WTC11 (cell line): ENCODE results near the gene GSC2. TPM values are rescaled to one million over a fixed set of nuclear protein-coding genes. Genes with fewer than 3 reads are reported as not detected.

Experiments
- GABPB1 ChIP-seq: sonication (generic); formaldehyde crosslinking; IDR thresholded peaks from 2 replicates; pipeline ENCODE4 v1.8.1; 2023; ENCODE audit warnings: mild to moderate bottlenecking, missing genetic modification reagents
- JUN ChIP-seq: sonication (generic); formaldehyde crosslinking; IDR thresholded peaks from 2 replicates; pipeline ENCODE4 v1.8.0; 2023; ENCODE audit warnings: mild to moderate bottlenecking, missing genetic modification reagents
- NR2C2 ChIP-seq: sonication (generic); formaldehyde crosslinking; IDR thresholded peaks from 2 replicates; pipeline ENCODE4 v1.8.0; 2022; ENCODE audit warnings: mild to moderate bottlenecking, missing genetic modification reagents
- NR3C1 ChIP-seq: sonication (generic); formaldehyde crosslinking; conservative IDR thresholded peaks from 2 replicates; pipeline ENCODE4 v1.8.1; 2023; ENCODE audit warnings: low read depth, mild to moderate bottlenecking, missing genetic modification reagents
- SOX15 ChIP-seq: fragments of 250-450 bp; sonication (Bioruptor Pico); IDR thresholded peaks from 2 replicates; pipeline ENCODE4 v1.9.0; 2021; ENCODE audit warnings: mild to moderate bottlenecking
- ZNF671 ChIP-seq: fragments of 250-450 bp; sonication (Bioruptor Pico); IDR thresholded peaks from 2 replicates; pipeline ENCODE4 v1.8.0; 2021; ENCODE audit warnings: mild to moderate bottlenecking
- total RNA-seq: library from RNA; stranded (reverse); gene quantifications from 3 replicates; pipeline ENCODE4 v1.2.3, GENCODE V29; 2021
- TF ChIP-seq, protein P1 (sequence below): sonication (generic); formaldehyde crosslinking; IDR thresholded peaks from 2 replicates; pipeline ENCODE4 v1.8.1; 2022; ENCODE audit warnings: mild to moderate bottlenecking, missing genetic modification reagents, moderate library complexity, borderline replicate concordance
- TF ChIP-seq, protein P2 (sequence below): sonication (generic); formaldehyde crosslinking; IDR thresholded peaks from 2 replicates; pipeline ENCODE4 v1.8.1; 2023; ENCODE audit warnings: mild to moderate bottlenecking, missing genetic modification reagents
- TF ChIP-seq, protein P3 (sequence below): sonication (generic); formaldehyde crosslinking; IDR thresholded peaks from 2 replicates; pipeline ENCODE4 v1.8.0; 2023; ENCODE audit warnings: missing genetic modification reagents
- TF ChIP-seq, protein P4 (sequence below): sonication (generic); formaldehyde crosslinking; IDR thresholded peaks from 2 replicates; pipeline ENCODE4 v1.8.1; 2023; ENCODE audit warnings: mild to moderate bottlenecking, moderate library complexity, missing genetic modification reagents
- TF ChIP-seq, protein P5 (sequence below): sonication (generic); formaldehyde crosslinking; IDR thresholded peaks from 2 replicates; pipeline ENCODE4 v1.8.0; 2022; ENCODE audit warnings: mild to moderate bottlenecking, missing genetic modification reagents
- TF ChIP-seq, protein P6 (sequence below): sonication (generic); formaldehyde crosslinking; IDR thresholded peaks from 2 replicates; pipeline ENCODE4 v1.8.1; 2023; ENCODE audit warnings: mild to moderate bottlenecking, missing genetic modification reagents
- TF ChIP-seq, protein P7 (sequence below): sonication (generic); formaldehyde crosslinking; IDR thresholded peaks from 2 replicates; pipeline ENCODE4 v1.8.0; 2023; ENCODE audit warnings: missing genetic modification reagents, mild to moderate bottlenecking, borderline replicate concordance
- TF ChIP-seq, protein P8 (sequence below): sonication (generic); formaldehyde crosslinking; IDR thresholded peaks from 2 replicates; pipeline ENCODE4 v1.8.1; 2022; ENCODE audit warnings: low read depth, mild to moderate bottlenecking, moderate library complexity, missing genetic modification reagents, borderline replicate concordance
- TF ChIP-seq, protein P9 (sequence below): fragments of 250-450 bp; sonication (Bioruptor Pico); IDR thresholded peaks from 2 replicates; pipeline ENCODE4 v1.9.0; 2021; ENCODE audit warnings: mild to moderate bottlenecking, borderline replicate concordance

GSC2 gene
- total RNA-seq, 1 experiment from 2014 or later: 0.68 TPM

DNA sequence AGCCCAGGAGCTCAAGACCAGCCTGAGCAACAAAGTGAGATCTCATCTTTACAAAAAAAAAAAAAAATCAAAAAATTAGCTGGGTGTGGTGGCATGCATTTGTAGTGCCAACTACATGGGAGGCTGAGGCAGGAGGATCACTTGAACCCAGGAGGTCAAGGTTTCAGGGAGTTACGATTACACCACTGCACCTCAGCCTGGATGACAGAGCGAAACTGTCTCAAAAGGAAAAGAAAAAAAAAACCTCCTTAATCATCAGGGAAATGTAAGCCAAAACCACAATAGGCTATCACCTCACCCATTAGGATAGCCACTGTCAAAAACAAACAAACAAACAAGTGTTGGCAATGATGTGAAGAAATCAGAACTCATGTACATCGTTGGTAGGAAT lies 41.3 kb downstream of the GSC2 start (continued):
- TF ChIP-seq, protein P1, sequence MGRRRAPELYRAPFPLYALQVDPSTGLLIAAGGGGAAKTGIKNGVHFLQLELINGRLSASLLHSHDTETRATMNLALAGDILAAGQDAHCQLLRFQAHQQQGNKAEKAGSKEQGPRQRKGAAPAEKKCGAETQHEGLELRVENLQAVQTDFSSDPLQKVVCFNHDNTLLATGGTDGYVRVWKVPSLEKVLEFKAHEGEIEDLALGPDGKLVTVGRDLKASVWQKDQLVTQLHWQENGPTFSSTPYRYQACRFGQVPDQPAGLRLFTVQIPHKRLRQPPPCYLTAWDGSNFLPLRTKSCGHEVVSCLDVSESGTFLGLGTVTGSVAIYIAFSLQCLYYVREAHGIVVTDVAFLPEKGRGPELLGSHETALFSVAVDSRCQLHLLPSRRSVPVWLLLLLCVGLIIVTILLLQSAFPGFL (CRISPR knock-in tag): no peak
- TF ChIP-seq ZNF671 (CRISPR knock-in tag) (no peak), JUN (no peak), NR2C2 (CRISPR knock-in tag) (no peak), GABPB1 (CRISPR knock-in tag) (no peak), NR3C1 (CRISPR knock-in tag) (no peak), SOX15 (CRISPR knock-in tag) (no peak)
- TF ChIP-seq, protein P2, sequence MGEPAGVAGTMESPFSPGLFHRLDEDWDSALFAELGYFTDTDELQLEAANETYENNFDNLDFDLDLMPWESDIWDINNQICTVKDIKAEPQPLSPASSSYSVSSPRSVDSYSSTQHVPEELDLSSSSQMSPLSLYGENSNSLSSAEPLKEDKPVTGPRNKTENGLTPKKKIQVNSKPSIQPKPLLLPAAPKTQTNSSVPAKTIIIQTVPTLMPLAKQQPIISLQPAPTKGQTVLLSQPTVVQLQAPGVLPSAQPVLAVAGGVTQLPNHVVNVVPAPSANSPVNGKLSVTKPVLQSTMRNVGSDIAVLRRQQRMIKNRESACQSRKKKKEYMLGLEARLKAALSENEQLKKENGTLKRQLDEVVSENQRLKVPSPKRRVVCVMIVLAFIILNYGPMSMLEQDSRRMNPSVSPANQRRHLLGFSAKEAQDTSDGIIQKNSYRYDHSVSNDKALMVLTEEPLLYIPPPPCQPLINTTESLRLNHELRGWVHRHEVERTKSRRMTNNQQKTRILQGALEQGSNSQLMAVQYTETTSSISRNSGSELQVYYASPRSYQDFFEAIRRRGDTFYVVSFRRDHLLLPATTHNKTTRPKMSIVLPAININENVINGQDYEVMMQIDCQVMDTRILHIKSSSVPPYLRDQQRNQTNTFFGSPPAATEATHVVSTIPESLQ (CRISPR knock-in tag): no peak
- TF ChIP-seq, protein P3, sequence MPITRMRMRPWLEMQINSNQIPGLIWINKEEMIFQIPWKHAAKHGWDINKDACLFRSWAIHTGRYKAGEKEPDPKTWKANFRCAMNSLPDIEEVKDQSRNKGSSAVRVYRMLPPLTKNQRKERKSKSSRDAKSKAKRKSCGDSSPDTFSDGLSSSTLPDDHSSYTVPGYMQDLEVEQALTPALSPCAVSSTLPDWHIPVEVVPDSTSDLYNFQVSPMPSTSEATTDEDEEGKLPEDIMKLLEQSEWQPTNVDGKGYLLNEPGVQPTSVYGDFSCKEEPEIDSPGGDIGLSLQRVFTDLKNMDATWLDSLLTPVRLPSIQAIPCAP (CRISPR knock-in tag): no peak
- TF ChIP-seq, protein P4, sequence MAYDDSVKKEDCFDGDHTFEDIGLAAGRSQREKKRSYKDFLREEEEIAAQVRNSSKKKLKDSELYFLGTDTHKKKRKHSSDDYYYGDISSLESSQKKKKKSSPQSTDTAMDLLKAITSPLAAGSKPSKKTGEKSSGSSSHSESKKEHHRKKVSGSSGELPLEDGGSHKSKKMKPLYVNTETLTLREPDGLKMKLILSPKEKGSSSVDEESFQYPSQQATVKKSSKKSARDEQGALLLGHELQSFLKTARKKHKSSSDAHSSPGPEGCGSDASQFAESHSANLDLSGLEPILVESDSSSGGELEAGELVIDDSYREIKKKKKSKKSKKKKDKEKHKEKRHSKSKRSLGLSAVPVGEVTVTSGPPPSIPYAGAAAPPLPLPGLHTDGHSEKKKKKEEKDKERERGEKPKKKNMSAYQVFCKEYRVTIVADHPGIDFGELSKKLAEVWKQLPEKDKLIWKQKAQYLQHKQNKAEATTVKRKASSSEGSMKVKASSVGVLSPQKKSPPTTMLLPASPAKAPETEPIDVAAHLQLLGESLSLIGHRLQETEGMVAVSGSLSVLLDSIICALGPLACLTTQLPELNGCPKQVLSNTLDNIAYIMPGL (CRISPR knock-in tag): no peak
- TF ChIP-seq, protein P5, sequence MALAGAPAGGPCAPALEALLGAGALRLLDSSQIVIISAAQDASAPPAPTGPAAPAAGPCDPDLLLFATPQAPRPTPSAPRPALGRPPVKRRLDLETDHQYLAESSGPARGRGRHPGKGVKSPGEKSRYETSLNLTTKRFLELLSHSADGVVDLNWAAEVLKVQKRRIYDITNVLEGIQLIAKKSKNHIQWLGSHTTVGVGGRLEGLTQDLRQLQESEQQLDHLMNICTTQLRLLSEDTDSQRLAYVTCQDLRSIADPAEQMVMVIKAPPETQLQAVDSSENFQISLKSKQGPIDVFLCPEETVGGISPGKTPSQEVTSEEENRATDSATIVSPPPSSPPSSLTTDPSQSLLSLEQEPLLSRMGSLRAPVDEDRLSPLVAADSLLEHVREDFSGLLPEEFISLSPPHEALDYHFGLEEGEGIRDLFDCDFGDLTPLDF (CRISPR knock-in tag): no peak
- TF ChIP-seq, protein P6, sequence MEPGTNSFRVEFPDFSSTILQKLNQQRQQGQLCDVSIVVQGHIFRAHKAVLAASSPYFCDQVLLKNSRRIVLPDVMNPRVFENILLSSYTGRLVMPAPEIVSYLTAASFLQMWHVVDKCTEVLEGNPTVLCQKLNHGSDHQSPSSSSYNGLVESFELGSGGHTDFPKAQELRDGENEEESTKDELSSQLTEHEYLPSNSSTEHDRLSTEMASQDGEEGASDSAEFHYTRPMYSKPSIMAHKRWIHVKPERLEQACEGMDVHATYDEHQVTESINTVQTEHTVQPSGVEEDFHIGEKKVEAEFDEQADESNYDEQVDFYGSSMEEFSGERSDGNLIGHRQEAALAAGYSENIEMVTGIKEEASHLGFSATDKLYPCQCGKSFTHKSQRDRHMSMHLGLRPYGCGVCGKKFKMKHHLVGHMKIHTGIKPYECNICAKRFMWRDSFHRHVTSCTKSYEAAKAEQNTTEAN (CRISPR knock-in tag): no peak
- TF ChIP-seq, protein P7, sequence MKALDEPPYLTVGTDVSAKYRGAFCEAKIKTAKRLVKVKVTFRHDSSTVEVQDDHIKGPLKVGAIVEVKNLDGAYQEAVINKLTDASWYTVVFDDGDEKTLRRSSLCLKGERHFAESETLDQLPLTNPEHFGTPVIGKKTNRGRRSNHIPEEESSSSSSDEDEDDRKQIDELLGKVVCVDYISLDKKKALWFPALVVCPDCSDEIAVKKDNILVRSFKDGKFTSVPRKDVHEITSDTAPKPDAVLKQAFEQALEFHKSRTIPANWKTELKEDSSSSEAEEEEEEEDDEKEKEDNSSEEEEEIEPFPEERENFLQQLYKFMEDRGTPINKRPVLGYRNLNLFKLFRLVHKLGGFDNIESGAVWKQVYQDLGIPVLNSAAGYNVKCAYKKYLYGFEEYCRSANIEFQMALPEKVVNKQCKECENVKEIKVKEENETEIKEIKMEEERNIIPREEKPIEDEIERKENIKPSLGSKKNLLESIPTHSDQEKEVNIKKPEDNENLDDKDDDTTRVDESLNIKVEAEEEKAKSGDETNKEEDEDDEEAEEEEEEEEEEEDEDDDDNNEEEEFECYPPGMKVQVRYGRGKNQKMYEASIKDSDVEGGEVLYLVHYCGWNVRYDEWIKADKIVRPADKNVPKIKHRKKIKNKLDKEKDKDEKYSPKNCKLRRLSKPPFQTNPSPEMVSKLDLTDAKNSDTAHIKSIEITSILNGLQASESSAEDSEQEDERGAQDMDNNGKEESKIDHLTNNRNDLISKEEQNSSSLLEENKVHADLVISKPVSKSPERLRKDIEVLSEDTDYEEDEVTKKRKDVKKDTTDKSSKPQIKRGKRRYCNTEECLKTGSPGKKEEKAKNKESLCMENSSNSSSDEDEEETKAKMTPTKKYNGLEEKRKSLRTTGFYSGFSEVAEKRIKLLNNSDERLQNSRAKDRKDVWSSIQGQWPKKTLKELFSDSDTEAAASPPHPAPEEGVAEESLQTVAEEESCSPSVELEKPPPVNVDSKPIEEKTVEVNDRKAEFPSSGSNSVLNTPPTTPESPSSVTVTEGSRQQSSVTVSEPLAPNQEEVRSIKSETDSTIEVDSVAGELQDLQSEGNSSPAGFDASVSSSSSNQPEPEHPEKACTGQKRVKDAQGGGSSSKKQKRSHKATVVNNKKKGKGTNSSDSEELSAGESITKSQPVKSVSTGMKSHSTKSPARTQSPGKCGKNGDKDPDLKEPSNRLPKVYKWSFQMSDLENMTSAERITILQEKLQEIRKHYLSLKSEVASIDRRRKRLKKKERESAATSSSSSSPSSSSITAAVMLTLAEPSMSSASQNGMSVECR: no peak
- TF ChIP-seq, protein P8, sequence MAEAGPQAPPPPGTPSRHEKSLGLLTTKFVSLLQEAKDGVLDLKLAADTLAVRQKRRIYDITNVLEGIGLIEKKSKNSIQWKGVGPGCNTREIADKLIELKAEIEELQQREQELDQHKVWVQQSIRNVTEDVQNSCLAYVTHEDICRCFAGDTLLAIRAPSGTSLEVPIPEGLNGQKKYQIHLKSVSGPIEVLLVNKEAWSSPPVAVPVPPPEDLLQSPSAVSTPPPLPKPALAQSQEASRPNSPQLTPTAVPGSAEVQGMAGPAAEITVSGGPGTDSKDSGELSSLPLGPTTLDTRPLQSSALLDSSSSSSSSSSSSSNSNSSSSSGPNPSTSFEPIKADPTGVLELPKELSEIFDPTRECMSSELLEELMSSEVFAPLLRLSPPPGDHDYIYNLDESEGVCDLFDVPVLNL: no peak
- TF ChIP-seq, protein P9, sequence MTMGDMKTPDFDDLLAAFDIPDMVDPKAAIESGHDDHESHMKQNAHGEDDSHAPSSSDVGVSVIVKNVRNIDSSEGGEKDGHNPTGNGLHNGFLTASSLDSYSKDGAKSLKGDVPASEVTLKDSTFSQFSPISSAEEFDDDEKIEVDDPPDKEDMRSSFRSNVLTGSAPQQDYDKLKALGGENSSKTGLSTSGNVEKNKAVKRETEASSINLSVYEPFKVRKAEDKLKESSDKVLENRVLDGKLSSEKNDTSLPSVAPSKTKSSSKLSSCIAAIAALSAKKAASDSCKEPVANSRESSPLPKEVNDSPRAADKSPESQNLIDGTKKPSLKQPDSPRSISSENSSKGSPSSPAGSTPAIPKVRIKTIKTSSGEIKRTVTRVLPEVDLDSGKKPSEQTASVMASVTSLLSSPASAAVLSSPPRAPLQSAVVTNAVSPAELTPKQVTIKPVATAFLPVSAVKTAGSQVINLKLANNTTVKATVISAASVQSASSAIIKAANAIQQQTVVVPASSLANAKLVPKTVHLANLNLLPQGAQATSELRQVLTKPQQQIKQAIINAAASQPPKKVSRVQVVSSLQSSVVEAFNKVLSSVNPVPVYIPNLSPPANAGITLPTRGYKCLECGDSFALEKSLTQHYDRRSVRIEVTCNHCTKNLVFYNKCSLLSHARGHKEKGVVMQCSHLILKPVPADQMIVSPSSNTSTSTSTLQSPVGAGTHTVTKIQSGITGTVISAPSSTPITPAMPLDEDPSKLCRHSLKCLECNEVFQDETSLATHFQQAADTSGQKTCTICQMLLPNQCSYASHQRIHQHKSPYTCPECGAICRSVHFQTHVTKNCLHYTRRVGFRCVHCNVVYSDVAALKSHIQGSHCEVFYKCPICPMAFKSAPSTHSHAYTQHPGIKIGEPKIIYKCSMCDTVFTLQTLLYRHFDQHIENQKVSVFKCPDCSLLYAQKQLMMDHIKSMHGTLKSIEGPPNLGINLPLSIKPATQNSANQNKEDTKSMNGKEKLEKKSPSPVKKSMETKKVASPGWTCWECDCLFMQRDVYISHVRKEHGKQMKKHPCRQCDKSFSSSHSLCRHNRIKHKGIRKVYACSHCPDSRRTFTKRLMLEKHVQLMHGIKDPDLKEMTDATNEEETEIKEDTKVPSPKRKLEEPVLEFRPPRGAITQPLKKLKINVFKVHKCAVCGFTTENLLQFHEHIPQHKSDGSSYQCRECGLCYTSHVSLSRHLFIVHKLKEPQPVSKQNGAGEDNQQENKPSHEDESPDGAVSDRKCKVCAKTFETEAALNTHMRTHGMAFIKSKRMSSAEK: no peak
